Posterior cingulate gyrus (tissue), 11 donors: ENCODE measurements around the gene RNPEPL1.

Experiments
- DNase-seq, 10 donors: peaks; one replicate each; pipeline versions ENCODE4 v3.0.0 to v3.0.0-alpha.2; 2020 to 2021; ENCODE audit warnings: mixed read lengths in 3 of 10
- intact Hi-C: fragments of 100-400 bp; cut with DNase I; formaldehyde crosslinking; loops from one replicate; pipeline ENCODE4 v1.15.1; 2023

Gene RNPEPL1

DNA sequence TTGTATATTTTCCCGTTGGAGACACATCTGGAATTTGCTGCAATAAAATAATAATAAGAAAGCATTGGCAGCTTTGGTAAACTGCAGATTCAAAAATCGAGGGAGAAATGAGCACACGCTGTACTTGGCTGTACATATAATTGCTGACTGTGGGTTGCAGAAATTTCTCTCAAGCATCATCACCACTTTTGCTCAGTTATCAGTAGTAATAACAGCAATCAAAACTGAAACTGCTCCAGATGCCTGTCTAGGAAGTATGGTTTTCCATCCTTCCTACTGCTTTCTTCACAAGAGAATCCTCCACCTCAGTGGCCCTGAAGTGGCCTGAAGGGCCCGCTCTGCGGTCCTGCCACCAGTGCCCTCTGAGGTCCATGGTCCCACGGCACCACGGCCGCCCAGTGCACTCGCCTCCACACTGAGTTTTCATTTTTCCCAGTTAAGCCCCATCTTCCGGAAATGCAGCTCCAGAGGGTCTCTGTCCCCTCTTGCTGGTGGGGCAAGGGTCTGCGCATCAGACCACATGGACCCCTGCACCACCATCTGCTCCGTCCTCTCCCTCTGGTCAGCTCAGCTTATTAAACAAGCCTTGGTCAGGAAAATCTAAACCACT, 4.2 kb upstream of the RNPEPL1 start:
- intact Hi-C loops, result loop anchor here (10.0 kb wide), 1 partner anchor 261 kb away; the partner anchor contains the start of gene KIF1A
- DNase-seq, result peak in 2 of 10 donors; percentile 50 to 67

DNA sequence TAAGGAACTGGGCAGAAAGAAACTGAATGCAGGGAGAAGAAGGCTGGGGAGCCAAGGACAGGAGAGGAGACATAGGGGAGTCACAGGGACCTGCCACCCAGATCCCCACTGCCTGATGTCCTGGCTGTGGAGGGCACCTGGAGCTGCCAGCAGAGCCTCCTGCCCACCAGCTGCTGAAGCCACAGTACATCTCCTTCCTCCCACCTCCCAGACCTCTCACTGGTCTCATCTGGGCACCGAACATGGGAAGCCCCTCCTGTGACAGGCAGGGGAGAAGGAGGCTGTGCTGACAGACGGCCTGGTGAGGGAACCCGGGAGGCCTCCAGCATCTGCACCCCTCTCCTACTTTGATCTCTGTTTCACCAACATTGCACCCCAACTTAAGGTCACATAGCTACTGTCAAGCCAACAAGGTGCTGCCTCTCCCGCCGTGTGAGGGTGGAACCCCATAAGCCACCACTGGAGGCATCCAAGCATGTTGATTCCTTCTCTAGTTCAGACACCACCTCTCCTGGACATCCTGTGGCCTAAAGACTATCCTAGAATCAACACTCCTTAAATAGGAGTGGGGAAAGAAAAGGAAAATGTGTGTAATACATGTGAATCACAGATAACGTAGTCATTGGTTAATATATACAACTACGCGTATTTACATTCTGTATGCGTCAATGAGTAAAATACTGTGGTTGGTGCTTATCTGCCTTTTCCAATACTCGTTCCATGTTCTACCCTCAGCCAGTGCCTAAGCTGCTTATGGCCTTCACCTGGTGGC, 3.5 kb upstream of the RNPEPL1 start:
- intact Hi-C loops, result loop anchor here (10.0 kb wide), 1 partner anchor 260 kb away; the partner anchor contains the start of gene KIF1A
- DNase-seq, result peak in 1 of 10 donors; percentile 52

DNA sequence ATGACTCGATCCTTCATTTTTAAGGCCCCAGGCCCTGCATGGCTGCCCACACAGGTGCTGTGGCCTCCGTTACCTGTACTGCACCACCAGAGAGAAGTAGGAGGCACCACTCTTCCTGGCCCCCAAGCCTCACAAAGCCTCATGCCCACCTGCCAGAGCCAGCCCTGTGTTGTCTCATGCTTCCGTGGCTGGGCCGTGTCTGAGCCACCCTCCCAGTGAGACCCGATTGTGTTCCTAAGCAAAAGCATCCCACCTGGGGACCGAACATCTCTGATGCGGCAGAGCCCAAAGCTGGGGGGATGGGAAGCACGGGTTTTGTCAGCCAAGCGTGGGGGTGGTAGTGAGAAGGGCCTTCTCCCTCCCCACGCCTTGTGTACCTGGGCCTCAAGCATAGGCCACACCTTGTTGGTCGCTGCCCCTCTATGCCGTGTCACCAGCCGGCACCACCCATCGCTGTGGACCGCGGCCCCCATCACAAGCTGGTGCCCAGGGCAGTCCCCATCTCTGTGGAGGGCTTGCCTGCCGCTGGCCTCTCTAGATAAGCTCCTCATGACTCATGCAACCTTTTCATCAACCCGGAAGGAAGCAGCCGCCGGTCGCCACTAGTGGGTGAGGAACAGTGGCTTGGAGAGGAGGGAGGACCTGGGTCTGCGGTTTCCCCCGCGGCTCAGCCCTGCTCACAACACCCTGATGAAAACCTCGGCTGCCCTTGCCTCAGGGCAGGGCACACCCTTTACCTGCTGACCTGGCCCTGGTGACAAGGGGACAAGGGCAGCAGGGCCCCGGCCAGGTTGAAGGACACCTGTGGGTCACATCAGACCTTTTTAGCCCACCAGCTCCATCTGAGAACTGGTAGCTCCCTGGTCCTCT, 2.7 kb upstream of the RNPEPL1 start:
- intact Hi-C loops, result loop anchor here (10.0 kb wide), 1 partner anchor 259 kb away; the partner anchor contains the start of gene KIF1A
- DNase-seq, result peak in 5 of 10 donors; percentile 11 to 87 (median 24)

DNA sequence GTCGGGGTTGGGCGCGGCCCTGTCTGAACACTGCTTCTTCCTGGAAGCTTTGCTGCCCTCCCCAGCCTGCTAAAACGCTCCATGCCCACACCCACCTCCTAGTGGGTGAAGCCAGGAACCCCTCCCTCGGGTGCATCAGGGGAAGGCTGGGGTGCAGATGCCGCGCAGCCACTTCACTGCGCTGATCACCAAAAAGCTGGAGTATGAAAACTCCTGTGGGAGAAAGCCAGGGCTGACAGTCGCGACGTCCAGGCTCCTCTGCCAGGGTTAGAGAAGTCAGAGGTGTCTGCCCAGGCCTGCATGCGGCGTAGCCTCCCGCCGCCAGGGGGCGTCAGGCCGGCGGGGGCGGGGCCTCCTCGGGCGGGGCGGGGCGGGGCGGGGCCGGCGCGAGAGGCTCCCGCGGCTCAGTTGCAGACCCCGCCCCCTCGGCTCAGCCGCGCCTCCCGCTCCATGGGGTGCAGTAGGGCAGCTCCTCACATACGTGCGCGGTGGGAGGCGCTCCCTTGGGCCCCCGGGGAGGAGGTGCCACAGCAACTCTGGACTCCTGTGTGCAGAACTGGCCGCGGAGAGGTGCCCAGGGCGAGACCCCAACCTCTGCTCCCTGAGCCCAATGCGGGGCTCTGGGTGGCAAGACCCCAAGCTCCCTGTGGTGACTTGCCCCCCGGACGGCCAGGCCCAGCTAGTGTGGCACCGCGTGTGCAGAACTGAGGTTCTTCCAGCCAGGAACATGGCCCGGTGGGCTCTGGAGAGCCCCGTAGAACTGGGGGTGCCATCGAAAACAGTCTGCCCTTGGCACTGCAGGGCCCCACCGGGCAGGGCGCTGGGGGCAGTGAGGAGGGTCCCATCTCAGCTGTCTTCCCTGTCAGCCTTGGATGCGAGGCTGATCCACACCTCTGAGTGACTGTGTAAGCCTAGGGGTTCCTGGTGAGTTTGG, 1.8 kb upstream of the RNPEPL1 start:
- intact Hi-C loops, result loop anchor here (10.0 kb wide), 1 partner anchor 258 kb away; the partner anchor contains the start of gene KIF1A
- peak; percentile 71 to 99 (median 88) for DNase-seq

DNA sequence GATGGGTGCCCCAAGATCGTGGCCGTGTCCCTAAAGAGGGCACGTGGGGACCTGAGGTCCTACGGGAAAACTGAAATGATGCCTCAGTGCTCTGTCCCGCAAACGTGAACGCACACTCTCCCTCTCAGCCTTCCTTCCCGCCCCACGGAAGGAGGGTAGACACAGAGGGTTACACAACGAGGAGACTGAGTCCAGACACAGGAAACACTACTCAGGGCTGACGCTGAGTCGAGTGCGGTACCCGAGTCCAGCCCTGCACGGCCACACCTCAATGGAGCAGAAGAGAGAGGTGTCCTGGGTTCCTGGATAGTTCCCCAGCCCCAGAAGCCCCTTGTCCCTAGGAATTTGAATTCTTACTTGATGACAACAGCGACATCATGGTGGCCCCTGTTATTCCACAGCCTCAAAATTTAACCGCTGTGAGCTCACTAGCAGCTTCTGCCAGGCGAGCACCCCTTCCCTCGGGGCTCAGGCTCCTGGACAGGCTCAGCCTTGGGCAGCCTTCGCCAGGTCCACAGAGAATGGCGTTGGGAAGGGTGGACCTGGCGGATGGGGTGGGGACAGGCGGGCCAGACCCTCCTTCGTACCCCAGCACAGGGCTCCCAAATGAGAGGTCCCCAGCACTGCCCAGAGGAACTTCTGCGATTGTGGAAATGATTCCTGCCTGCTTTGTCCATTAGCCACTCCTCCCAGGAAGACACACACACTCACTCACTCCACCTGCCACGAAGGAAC, 980 bp upstream of the RNPEPL1 start:
- DNase-seq, result peak in 6 of 10 donors; percentile 2 to 88 (median 44)

DNA sequence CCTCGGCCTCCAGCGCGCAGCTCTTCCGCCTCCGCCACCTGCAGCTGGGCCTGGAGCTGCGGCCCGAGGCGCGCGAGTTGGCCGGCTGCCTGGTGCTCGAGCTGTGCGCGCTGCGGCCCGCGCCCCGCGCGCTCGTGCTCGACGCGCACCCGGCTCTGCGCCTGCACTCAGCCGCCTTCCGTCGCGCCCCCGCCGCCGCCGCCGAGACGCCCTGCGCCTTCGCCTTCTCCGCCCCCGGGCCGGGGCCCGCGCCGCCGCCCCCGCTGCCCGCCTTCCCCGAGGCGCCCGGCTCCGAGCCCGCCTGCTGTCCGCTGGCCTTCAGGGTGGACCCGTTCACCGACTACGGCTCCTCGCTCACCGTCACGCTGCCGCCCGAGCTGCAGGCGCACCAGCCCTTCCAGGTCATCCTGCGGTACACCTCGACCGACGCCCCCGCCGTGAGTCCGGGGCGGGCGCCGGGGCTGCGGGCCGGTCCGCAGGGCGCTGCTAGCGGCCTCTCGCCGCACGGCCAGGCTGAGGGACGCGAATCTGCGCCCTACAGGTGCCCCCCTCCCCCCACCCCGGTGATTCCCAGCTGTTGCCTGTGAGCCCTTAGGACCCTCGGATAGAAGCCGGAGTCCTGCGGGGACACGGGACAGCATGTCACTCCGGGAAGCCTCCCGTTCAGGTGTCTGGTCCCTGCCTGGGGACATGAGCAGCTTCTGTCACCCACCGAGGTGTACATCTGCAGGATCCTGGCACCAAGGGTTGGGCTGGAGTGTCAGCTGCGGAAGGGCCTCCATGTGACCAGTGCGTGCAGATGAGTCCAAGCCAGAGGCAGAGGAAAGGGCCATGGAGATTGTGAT, 616 bp downstream of the RNPEPL1 start:
- DNase-seq, result peak; percentile 46 to 94 (median 64)
- intact Hi-C loops, result loop anchor here (10.0 kb wide), 1 partner anchor 256 kb away; the partner anchor contains the start of gene KIF1A

More for the DNA sequence above, 980 bp upstream of the RNPEPL1 start:
- intact Hi-C loops, result loop anchor here (10.0 kb wide), 1 partner anchor 257 kb away; the partner anchor contains the start of gene KIF1A

DNA sequence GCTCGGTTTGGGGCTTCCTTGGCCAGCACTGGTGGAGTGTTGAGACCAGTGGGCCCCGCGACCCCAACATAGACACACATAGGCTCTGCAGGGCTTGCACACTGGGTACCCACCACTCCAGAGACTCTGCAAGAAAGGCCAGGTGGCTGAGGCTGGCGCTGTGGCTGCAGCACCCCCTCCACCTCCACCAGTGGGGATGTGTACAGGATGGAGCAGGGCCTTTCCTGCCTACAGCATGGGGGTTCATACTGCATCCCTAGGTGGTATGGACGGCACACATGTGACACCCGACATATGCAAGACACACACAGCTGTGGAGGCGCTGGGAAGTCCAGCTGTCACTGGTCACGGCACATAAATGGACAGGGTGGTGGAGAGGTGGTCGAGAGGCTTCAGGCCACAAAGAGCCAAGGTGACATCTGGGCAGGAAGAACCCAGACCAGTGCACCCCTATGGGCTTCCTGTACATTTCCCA, 1.3 kb downstream of the RNPEPL1 start:
- intact Hi-C loops, result loop anchor here (10.0 kb wide), 1 partner anchor 255 kb away; the partner anchor contains the start of gene KIF1A

DNA sequence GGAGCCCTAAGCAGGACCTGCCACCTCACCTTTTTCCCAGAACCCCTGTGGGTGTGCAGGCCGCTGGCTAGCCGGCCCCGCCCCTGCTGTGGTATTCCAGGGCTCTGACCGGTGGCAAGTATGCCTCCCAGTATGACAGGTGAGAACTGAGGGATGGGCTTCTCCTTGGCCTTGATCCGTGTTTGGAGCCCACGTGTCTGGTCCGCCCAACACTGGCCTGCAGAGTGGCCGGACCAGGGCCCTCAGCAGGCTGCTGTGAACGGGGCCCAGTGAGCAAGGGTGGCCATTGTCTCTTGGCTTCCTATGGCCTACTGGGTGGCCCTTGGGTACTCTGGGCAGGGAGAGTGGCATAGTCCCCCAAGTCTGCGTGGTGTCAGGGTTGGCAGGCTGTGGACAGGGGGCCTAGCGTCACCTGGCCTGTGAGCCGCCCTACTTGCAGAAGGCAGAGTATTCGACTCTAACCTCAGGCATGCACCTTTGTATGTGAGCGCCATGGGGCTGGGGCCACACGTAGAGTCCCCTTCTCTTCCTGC, 1.8 kb downstream of the RNPEPL1 start:
- DNase-seq, result peak in 4 of 10 donors; percentile 5 to 66 (median 38)
- intact Hi-C loops, result loop anchor here (10.0 kb wide), 1 partner anchor 255 kb away; the partner anchor contains the start of gene KIF1A

More for the DNA sequence above, 1.3 kb downstream of the RNPEPL1 start:
- DNase-seq, result no peak

DNA sequence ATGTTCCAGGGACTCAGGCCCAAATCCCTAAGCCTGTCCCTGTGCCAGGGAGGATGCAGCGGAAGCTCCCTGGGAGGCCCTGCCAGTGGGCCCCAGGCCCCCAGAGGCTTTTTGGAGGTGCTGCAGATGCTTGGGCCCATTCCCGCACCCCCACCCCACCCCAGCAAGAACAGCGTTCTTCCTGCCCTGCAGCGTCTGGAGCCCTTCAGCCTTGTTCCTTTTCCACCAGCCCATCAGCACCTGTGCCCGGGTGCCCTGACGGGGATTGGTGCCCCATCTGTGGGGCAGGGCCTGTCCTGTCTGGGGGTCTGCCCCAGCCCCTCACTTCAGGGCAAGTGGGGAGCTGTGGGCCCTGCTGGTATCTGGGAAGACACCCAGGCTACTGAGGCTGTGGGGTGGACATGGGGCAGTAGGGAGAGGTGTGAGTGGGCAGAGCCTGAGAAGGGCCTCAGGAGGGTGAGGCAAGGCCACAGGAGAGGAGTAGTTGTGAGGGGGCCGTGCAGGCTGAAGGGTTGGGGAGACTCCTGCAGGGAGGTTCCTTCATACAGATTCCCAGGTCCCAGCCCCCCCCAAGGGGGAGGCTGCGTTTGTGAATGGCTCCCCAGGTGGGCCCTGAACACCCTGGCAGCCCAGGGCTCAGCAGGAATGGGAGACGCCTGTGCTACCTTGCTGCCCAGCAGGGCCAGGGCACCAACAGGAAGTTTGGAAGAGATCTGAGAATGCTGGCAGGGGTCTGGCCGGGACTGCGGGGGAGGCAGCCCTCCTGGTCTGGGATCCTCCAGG, 2.4 kb downstream of the RNPEPL1 start:
- intact Hi-C loops, result no loop called here
- peak in 4 of 10 donors; percentile 8 to 69 (median 64) for DNase-seq

DNA sequence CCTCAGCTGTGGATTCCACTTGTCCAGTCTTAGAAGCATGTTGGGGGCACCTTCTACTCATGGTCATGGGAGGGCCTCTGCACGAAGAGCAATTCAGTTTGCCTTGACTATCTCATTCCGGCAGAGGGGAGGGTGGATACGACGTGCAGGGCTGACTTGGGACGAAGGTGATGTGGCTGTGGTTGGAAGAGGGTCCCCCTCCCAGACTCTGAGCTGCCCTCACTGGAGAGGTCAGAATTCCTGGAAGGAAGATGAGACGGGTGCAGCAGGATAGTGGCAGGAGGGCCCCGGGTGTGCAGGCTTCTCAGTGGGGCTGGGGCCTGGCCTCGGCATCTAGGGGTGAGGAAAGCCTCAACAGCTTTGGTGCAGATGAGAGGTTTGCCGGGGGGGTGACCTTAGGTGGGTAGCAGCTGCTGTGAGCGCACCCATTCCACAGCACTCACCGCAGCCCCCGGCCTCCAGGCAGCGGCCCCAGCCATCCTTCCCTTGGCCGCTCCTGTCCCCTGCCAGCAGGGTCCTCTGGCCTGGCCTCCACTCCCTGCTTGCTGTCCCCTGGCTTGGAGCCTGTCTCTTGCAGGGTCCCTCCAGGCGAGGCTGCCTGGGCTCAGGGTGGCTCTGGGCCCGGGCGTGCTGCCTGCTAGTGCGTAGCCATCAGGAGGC, 3.2 kb downstream of the RNPEPL1 start:
- intact Hi-C loops, result no loop called here
- peak in 4 of 10 donors; percentile 7 to 79 (median 60) for DNase-seq

DNA sequence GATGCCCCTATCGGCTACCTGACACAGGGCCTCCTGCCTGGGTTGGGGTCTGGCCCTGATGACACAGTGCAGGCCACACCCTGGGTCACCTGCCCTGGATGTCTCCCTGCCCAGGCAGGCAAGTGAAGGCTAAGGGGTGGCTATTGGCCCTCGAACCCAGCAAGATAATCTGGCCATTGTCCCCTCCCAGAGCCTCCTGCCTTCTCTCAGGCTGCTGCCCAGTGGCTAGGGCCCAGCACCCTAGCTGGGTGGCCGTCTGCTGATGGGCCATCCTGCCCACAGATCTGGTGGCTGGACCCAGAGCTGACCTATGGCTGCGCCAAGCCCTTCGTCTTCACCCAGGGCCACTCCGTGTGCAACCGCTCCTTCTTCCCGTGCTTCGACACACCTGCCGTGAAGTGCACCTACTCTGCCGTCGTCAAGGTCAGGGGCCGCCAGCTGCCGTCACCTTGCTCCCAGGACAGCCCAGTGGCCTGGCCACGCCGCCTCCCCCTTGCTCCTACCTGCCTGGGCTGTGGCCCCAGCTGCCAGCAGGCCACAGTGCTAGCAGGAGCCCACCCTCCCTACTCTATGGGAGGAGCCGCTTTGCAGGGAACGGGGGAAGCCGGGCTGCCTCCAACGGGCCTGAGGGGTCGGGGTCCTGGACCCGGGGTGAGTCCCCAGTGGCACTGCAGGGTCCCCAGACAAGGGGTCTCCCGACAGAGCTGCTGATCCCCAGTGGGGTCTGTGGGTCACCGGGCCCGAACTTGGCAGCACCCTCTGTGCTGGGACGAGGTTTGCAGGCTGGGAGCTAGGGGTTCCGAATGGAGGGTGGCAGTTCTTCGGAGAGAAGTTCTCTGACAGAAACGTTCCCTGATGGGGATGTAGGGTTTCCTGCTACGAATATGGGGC, 4.1 kb downstream of the RNPEPL1 start:
- intact Hi-C loops, result no loop called here
- DNase-seq, result peak in 4 of 10 donors; percentile 5 to 83 (median 70)

DNA sequence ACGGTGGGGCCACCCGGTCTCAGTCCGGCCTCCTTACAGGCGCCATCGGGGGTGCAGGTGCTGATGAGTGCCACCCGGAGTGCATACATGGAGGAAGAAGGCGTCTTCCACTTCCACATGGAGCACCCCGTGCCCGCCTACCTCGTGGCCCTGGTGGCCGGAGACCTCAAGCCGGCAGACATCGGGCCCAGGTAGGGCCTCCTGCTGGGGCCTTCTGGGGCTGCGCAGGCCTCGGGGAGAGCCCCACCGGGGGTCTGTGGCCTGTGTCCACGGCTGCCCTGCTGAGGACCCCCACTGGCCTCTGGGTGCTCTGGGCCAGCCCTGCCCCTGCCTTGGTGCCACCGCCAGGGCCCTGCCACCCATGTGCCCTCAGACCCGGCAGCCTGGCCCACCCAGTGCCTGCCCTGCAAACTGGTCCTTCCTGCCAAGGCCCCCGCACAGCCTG, 4.8 kb downstream of the RNPEPL1 start:
- DNase-seq, result peak in 4 of 10 donors; percentile 9 to 78 (median 44)
- intact Hi-C loops, result no loop called here

DNA sequence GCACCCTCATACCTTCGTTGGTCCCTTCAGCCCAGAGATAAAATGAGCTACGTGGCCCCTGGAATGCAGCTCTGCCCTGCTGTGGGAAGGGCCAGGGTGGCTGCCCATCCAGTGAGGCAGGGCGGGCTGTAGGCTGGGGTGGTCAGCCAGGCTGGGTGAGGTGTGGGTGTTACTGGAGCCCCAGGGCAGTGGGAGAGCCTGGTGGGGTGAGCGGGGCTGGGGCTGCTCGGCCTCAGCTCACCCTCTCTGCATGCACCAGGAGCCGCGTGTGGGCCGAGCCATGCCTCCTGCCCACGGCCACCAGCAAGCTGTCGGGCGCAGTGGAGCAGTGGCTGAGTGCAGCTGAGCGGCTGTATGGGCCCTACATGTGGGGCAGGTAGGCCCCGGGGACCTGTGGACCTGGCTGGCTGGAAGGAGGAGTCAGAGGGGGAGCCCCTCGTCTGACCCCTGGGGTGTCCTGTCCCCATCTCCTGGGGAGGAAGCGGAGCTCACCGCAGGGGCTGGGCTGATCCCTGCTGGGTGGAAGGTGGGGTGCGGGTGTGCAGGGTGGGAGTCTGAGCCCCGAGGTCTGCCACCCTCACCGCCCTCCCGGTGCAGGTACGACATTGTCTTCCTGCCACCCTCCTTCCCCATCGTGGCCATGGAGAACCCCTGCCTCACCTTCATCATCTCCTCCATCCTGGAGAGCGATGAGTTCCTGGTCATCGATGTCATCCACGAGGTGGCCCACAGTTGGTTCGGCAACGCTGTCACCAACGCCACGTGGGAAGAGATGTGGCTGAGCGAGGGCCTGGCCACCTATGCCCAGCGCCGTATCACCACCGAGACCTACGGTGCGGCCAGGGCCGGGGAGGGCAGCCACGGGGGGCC, 5.5 kb downstream of the RNPEPL1 start:
- peak in 4 of 10 donors; percentile 9 to 84 (median 76) for DNase-seq
- intact Hi-C loops, result no loop called here
